HepG2 (cell line): Measurements from ENCODE around the gene CRNKL1. TPM values are rescaled to one million over a fixed set of nuclear protein-coding genes. Genes with fewer than 3 reads are reported as not detected.

Experiments used
- ARID4A ChIP-seq: sonication (generic); formaldehyde crosslinking; IDR thresholded peaks from 2 replicates; pipeline ENCODE4 v1.5.0; 2020; ENCODE audit warnings: mild to moderate bottlenecking, missing genetic modification reagents, borderline replicate concordance
- ETV5 ChIP-seq: IDR thresholded peaks from 2 replicates; pipeline ENCODE4 v1.6.1; 2018; ENCODE audit warnings: missing biosample characterization, missing genetic modification reagents, inconsistent platforms, borderline replicate concordance
- KLF12 ChIP-seq: sonication (generic); formaldehyde crosslinking; IDR thresholded peaks from 2 replicates; pipeline ENCODE4 v1.4.0; 2020; ENCODE audit warnings: missing genetic modification reagents, borderline replicate concordance
- NR2F6 ChIP-seq, 2 experiments: IDR thresholded peaks; 2 replicates each; pipeline ENCODE4 v1.6.1; 2016; ENCODE audit warnings: antibody characterized with exemption in 1 of 2, mild to moderate bottlenecking in 1 of 2
- POLR2AphosphoS2 ChIP-seq: IDR thresholded peaks from 2 replicates; pipeline ENCODE4 v1.6.1; 2011; ENCODE audit warnings: low read depth, low read length, improper control_type of control experiment
- SIX4 ChIP-seq: sonication (generic); formaldehyde crosslinking; IDR thresholded peaks from 2 replicates; pipeline ENCODE4 v1.4.0; 2020; ENCODE audit warnings: missing genetic modification reagents
- SYNCRIP ChIP-seq: fragments of 200-400 bp; formaldehyde crosslinking; IDR thresholded peaks from 2 replicates; pipeline ENCODE4 v1.6.1; 2018; ENCODE audit warnings: mild to moderate bottlenecking, low read depth, low read length; ENCODE audit not compliant: insufficient read depth
- ZBED4 ChIP-seq: sonication (generic); formaldehyde crosslinking; IDR thresholded peaks from 2 replicates; pipeline ENCODE4 v1.4.0; 2020; ENCODE audit warnings: missing genetic modification reagents, borderline replicate concordance
- ZBTB4 ChIP-seq: sonication (generic); formaldehyde crosslinking; IDR thresholded peaks from 2 replicates; pipeline ENCODE4 v1.4.0; 2020; ENCODE audit warnings: missing genetic modification reagents, mild to moderate bottlenecking, borderline replicate concordance
- ZFP37 ChIP-seq: sonication (generic); formaldehyde crosslinking; IDR thresholded peaks from 2 replicates; pipeline ENCODE4 v1.4.0; 2020; ENCODE audit warnings: missing genetic modification reagents, borderline replicate concordance
- ZFP90 ChIP-seq: sonication (generic); formaldehyde crosslinking; IDR thresholded peaks from 2 replicates; pipeline ENCODE4 v1.8.0; 2022; ENCODE audit warnings: missing genetic modification reagents, mild to moderate bottlenecking, inconsistent platforms, borderline replicate concordance
- ZMAT3 ChIP-seq: sonication (generic); formaldehyde crosslinking; conservative IDR thresholded peaks from 2 replicates; pipeline ENCODE4 v1.7.0; 2021; ENCODE audit warnings: missing genetic modification reagents
- ZNF20 ChIP-seq: sonication (generic); formaldehyde crosslinking; IDR thresholded peaks from 2 replicates; pipeline ENCODE4 v1.4.0; 2020; ENCODE audit warnings: mild to moderate bottlenecking, moderate library complexity, missing genetic modification reagents
- ZNF501 ChIP-seq: sonication (generic); formaldehyde crosslinking; IDR thresholded peaks from 2 replicates; pipeline ENCODE4 v1.5.1; 2020; ENCODE audit warnings: mild to moderate bottlenecking, moderate library complexity, missing genetic modification reagents
- ZNF614 ChIP-seq: IDR thresholded peaks from 2 replicates; pipeline ENCODE4 v1.6.1; 2018; ENCODE audit warnings: missing biosample characterization, missing genetic modification reagents, inconsistent platforms, borderline replicate concordance
- ZNF720 ChIP-seq: sonication (generic); formaldehyde crosslinking; IDR thresholded peaks from 2 replicates; pipeline ENCODE4 v1.4.0; 2020; ENCODE audit warnings: missing genetic modification reagents
- polyA plus RNA-seq, 8 experiments: library from polyadenylated mRNA; depleted of rRNA in 3 of 8; stranded (reverse) in 7 of 8; unstranded in 1 of 8; fragments of >200 nt; fragmentation: Illumina TruSeq in 4 of 8; extraction: Trizol in 4 of 8; gene quantifications; 2 replicates each; pipeline versions ENCODE4 v1.2.1 to v1.2.3, GENCODE V29; 2011 to 2016; ENCODE audit warnings: low read depth in 4 of 8, missing spikeins in 1 of 8, mixed read lengths in 1 of 8; ENCODE audit not compliant: insufficient read depth in 1 of 8
- total RNA-seq, 5 experiments: library from RNA; depleted of rRNA; stranded (reverse); fragments of >200 nt; fragmentation: Illumina TruSeq; extraction: Trizol; gene quantifications; 2 replicates each; pipeline ENCODE4 v1.2.3, GENCODE V29; 2016; ENCODE audit warnings: low read depth in 1 of 5

Gene CRNKL1
- total and polyA plus RNA-seq, 2 of the 13 experiments (the other 11 are each of a cell fraction or from before 2014, with no cell fraction given), result 12.3 to 64.5 TPM

DNA sequence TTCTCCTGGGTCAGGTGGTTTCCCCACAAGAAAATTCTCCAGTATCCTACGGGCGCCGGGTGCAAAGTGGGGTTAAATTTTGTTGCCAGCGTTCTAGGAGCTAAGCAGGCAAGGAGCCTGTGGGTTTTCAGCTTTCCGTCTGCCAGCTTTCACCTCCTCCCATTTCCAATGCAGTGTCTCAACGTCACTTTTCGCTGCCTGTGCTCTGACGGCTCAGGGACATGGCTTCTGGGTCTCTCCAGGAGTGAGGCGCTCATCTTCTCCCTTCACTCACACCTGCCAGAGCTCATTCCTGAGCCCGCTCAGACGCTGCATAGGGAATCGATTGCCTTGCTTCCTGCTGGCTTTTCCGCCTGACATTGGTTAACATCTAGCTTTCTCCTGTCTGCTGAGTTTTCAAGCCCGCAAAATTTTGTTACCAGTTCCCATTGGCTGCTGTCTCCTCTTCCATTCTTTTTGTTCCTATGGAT is 42.4 kb downstream of the CRNKL1 start (continued):
- TF ChIP-seq ZBTB4, result peak; percentile 70; the same call in 1 of the 2 replicates
- TF ChIP-seq POLR2AphosphoS2, result no peak
- 0 out of 2 replicates have a peak, but pooled peaks have one; percentile 12 for TF ChIP-seq ZFP90
- peak; percentile 88 for TF ChIP-seq ZNF501 (CRISPR knock-in tag)
- peak; percentile 76; the same call in 1 of the 2 replicates for TF ChIP-seq ETV5 (CRISPR knock-in tag)
- no peak for TF ChIP-seq ARID4A (CRISPR knock-in tag)
- no peak for TF ChIP-seq ZNF720 (CRISPR knock-in tag)
- peak; percentile 70 for TF ChIP-seq ZNF614
- TF ChIP-seq ZMAT3 (CRISPR knock-in tag), result peak; percentile 41; the same call in 1 of the 2 replicates
- no peak for TF ChIP-seq NR2F6 (IDR thresholded peaks at IDR 0.05)
- peak; percentile 22; the same call in 1 of the 2 replicates for TF ChIP-seq NR2F6 (CRISPR knock-in tag; IDR thresholded peaks at IDR 0.05)
- TF ChIP-seq ZFP37 (CRISPR knock-in tag), result 0 out of 2 replicates have a peak, but pooled peaks have one; percentile 26
- 0 out of 2 replicates have a peak, but pooled peaks have one; percentile 16 for TF ChIP-seq SIX4 (CRISPR knock-in tag)
- TF ChIP-seq SYNCRIP, result no peak
- no peak for TF ChIP-seq ZNF20
- TF ChIP-seq KLF12 (CRISPR knock-in tag), result 0 out of 2 replicates have a peak, but pooled peaks have one; percentile 49
- 0 out of 2 replicates have a peak, but pooled peaks have one; percentile 25 for TF ChIP-seq ZBED4 (CRISPR knock-in tag)
